Spleen (tissue), 11 donors: Measurements from ENCODE around the gene RAB11FIP4. TPM values are rescaled to one million over a fixed set of nuclear protein-coding genes. Genes with fewer than 3 reads are reported as not detected.

Experiments
- DNase-seq: peaks from one replicate; pipeline ENCODE4 v3.0.0-alpha.2; 2020
- H3K27ac ChIP-seq, 8 donors: fragments of 200-600 bp; sonication (generic) in 7 of 8; 1 replicate in 4 of 8; 2 replicates in 4 of 8; pipeline versions ENCODE4 v1.5.0 to v1.8.0; 2016 to 2021; ENCODE audit warnings: inconsistent platforms in 4 of 8, mild to moderate bottlenecking in 4 of 8, moderate library complexity in 1 of 8
- H3K27me3 ChIP-seq, 7 donors: fragments of 200-600 bp; sonication (generic) in 6 of 7; replicated peaks in 1 of 7; 1 replicate in 4 of 7; 2 replicates in 3 of 7; pipeline versions ENCODE4 v1.5.0 to v1.8.0; 2016 to 2021; ENCODE audit warnings: inconsistent platforms in 3 of 7, mild to moderate bottlenecking in 1 of 7
- H3K36me3 ChIP-seq, 6 donors: fragments of 200-600 bp; sonication (generic) in 5 of 6; 1 replicate in 4 of 6; 2 replicates in 2 of 6; pipeline versions ENCODE4 v1.5.0 to v1.8.0; 2016 to 2021; ENCODE audit warnings: inconsistent platforms in 2 of 6
- H3K4me1 ChIP-seq, 6 donors: fragments of 200-600 bp; sonication (generic) in 5 of 6; 1 replicate in 3 of 6; 2 replicates in 3 of 6; pipeline versions ENCODE4 v1.5.0 to v1.8.0; 2016 to 2021; ENCODE audit warnings: inconsistent platforms in 3 of 6
- H3K4me3 ChIP-seq, 8 donors: fragments of 200-600 bp; sonication (generic) in 7 of 8; 1 replicate in 4 of 8; 2 replicates in 4 of 8; pipeline versions ENCODE4 v1.5.0 to v1.8.0; 2016 to 2021; ENCODE audit warnings: inconsistent platforms in 4 of 8, mild to moderate bottlenecking in 4 of 8, moderate library complexity in 2 of 8
- H3K9me3 ChIP-seq, 8 donors: fragments of 200-600 bp; sonication (generic) in 7 of 8; 1 replicate in 4 of 8; 2 replicates in 4 of 8; pipeline versions ENCODE4 v1.5.0 to v1.8.0; 2016 to 2021; ENCODE audit warnings: inconsistent platforms in 4 of 8
- POLR2A ChIP-seq, 3 donors: fragments of 450-650 bp; IDR thresholded peaks; one replicate each; pipeline ENCODE4 v1.5.1; 2017; ENCODE audit warnings: antibody characterized with exemption in 3 of 3, mild to moderate bottlenecking in 1 of 3
- POLR2AphosphoS5 ChIP-seq, 3 donors: sonication (generic); formaldehyde crosslinking; IDR thresholded peaks; one replicate each; pipeline ENCODE4 v1.5.1; 2017; ENCODE audit warnings: antibody characterized with exemption in 3 of 3
- WGBS, 5 donors: extraction: QIAGEN DNeasy Blood & Tissue Kit in 3 of 5; methylation state at CpG; one replicate each; pipeline versions ENCODE4 v1.1.5 to v1.1.7; 2013 to 2018; 5-methylcytosine and 5-hydroxymethylcytosine counted together
- intact Hi-C: fragments of 100-400 bp; cut with DNase I; formaldehyde crosslinking; loops from one replicate; pipeline ENCODE4 v1.15.0; 2023; ENCODE audit warnings: low total_unique reads
- polyA plus RNA-seq, 3 donors: library from polyadenylated mRNA; stranded (reverse); fragments of 200-250 nt; gene quantifications; one replicate each; pipeline ENCODE4 v1.2.1, GENCODE V29; 2013
- total RNA-seq, 7 donors: library from RNA; depleted of rRNA in 3 of 7; stranded (reverse); fragments of >200 nt in 3 of 7; fragmentation: NEBNext Ultra II Directional in 4 of 7; extraction: Animal tissue kit (Norgen Biotek cat#: 25700) in 4 of 7; gene quantifications; one replicate each; pipeline versions ENCODE4 v1.1.0 to v1.2.1, GENCODE V29; 2016 to 2021
- TF ChIP-seq, protein P1 (sequence below), 11 experiments: fragments of 200-600 bp in 7 of 11; fragments of 450-650 bp in 4 of 11; sonication (generic) in 4 of 11; IDR thresholded peaks in 8 of 11; conservative IDR thresholded peaks in 3 of 11; 1 replicate in 7 of 11; 2 replicates in 4 of 11; pipeline versions ENCODE4 v1.4.0 to v1.8.0; 2016 to 2021; ENCODE audit warnings: antibody characterized with exemption in 11 of 11, inconsistent platforms in 4 of 11, mild to moderate bottlenecking in 1 of 11
- donor health status: healthy with polysubstance abuse.
- donor health status: DM: no; HTN: no; CAD: no; lungs with moderate emphysema.
- donor health status: DM: no; HTN: no; CAD: no.
- donor health status: Bipolar disorder and iron deficiency.
- donor health status: healthy.
- donor health status: DM: no; HTN: no; CAD: no.
- donor health status: DM: yes; HTN: yes; CAD: no.

RAB11FIP4 gene
- total and polyA plus RNA-seq, 10 donors, result 5.5 to 25.2 (median 20.9) TPM

DNA sequence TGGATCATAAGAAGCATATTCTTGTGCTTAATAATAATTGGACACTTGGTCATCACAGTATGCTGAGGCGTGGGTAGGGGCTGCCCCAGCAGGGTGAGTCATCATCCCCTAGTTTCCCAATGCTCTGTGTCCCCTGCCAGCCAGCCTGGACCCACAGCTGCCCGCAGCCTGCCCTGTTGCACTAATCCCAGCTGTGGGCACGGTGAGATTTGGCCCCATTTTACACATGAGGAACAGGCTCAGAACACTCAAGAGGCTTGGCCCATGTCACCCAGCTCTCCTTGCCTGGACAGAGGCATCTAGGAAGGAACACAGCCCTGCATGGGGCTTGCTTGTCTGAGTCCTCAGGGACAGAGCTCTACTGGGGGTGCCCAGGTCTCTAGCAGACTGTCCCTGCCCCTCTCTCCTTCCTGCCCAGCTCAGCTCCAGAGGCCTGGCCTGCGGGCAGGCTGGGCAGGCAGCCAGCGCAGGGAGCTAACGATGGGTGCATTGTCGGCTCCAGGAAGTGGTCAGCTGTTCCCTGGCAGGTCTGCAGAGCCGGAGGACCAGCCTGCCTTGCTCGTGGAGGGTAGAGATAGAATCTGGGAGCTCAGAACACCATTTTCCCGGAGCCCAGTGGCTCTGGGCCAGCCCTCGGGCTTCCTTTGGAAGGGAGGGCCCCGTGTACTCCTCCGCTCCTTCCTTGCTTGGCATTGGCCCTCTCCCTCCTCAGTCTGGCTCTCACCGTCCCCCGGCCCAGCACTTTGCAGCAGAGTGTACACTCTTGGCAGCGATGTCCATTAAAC, 189.4 kb downstream of the RAB11FIP4 start:
- DNase-seq, result peak; percentile 83
- 25 to 45% (median 33%) methylated on average over 16 of the region's 16 CpGs for WGBS, 5 donors
- Histone ChIP-seq H3K27me3 (no peaks in the 10 kb centered on the region), H3K9me3 (no peaks in the 10 kb centered on the region), H3K4me1 (peaks cover 11 to 57% (median 38%) of the 10 kb centered on the region in 6 donors), H3K27ac (peak overlapping the region; percentile 62 to 85 (median 76)), H3K36me3 (no peaks in the 10 kb centered on the region), H3K4me3 (peak overlapping the region in 1 of 8 donors; percentile 25)
- TF ChIP-seq POLR2A (IDR thresholded peaks at IDR 0.05) (no peak), POLR2AphosphoS5 (IDR thresholded peaks at IDR 0.05) (peak in 2 of 3 donors; percentile 50 to 75)
- TF ChIP-seq, protein P1, sequence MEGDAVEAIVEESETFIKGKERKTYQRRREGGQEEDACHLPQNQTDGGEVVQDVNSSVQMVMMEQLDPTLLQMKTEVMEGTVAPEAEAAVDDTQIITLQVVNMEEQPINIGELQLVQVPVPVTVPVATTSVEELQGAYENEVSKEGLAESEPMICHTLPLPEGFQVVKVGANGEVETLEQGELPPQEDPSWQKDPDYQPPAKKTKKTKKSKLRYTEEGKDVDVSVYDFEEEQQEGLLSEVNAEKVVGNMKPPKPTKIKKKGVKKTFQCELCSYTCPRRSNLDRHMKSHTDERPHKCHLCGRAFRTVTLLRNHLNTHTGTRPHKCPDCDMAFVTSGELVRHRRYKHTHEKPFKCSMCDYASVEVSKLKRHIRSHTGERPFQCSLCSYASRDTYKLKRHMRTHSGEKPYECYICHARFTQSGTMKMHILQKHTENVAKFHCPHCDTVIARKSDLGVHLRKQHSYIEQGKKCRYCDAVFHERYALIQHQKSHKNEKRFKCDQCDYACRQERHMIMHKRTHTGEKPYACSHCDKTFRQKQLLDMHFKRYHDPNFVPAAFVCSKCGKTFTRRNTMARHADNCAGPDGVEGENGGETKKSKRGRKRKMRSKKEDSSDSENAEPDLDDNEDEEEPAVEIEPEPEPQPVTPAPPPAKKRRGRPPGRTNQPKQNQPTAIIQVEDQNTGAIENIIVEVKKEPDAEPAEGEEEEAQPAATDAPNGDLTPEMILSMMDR (IDR thresholded peaks at IDR 0.05 in 8 of 11, conservative IDR thresholded peaks at IDR 0.05 in 3 of 11), result no peak
- intact Hi-C loops, result no loop called here

DNA sequence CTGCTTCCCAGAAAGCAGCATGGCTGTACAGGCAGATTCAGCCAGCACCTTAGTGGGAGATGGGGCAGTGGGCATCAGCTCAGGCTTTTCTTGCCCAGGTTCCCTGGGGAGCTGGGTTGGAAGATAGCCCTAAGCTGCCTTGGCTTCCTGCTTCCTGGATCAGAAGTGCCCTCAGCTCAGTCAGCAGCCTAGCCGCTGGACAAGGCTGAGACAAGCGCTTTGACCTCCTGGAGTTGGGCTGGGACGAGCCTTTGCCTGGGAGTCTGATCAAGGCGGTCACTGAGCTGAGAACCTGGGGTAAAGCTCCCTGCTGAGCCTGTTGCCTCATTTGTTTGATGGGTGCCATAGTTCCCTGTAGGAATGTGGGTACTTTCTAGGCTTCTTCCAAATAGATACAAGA, 190.0 kb downstream of the RAB11FIP4 start:
- DNase-seq, result no peak
- WGBS, 5 donors, result 47 to 77% (median 68%) methylated on average over 4 of the region's 4 CpGs
- no peaks in the 10 kb centered on the region for H3K27me3 ChIP-seq
- H3K36me3 ChIP-seq, result no peaks in the 10 kb centered on the region
- H3K4me3 ChIP-seq, result peak overlapping the region in 1 of 8 donors; percentile 41
- H3K9me3 ChIP-seq, result no peaks in the 10 kb centered on the region
- H3K27ac ChIP-seq, result peak overlapping the region; percentile 62 to 85 (median 76)
- peaks cover 11 to 57% (median 38%) of the 10 kb centered on the region in 6 donors for H3K4me1 ChIP-seq
- intact Hi-C loops, result no loop called here
- TF ChIP-seq POLR2A (IDR thresholded peaks at IDR 0.05), result no peak
- no peak for TF ChIP-seq POLR2AphosphoS5 (IDR thresholded peaks at IDR 0.05)
- TF ChIP-seq, protein P1 (IDR thresholded peaks at IDR 0.05 in 8 of 11, conservative IDR thresholded peaks at IDR 0.05 in 3 of 11), result no peak

DNA sequence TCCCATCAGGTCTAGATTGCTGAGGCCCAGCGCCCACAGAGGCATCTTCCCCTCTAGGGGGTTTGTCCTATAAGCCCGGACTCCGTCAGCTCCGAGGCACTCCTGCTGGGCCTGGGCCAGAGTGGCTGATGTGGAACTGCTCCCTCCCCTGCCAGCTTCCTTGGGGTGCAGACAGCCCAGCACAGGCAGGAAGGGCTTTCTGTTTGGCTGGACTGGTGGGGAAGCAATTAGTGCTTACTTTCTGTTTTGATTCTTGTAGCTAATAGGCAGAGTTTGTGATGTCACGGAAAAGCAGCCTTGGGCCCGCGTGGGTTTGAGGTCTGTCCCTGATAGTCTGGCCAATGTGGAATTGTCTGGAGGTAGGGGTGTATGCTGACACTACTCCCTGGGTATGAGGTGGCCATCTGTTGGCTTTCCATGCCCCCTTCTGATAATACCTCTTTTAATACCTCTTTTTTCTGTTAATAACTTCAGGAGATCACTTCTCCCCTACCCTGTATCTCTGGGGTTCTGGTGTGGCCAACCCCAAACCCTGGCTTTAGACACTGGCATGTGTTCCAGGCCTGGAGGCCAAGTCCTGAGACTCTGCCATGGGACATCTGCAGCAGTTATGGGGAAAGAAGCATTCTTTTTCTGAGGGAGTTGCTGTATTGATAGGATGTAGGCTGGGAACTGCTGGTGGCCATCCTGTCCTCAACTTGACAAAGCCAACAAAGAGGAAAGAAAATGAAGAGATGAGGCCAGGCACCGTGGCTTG, 190.9 kb downstream of the RAB11FIP4 start:
- peak overlapping the region in 1 of 8 donors; percentile 41 for H3K4me3 ChIP-seq
- H3K27me3 ChIP-seq, result no peaks in the 10 kb centered on the region
- no peaks in the 10 kb centered on the region for H3K9me3 ChIP-seq
- H3K27ac ChIP-seq, result peak overlapping the region; percentile 62 to 85 (median 76)
- WGBS, 5 donors, result 25 to 34% (median 29%) methylated on average over 5 to 8 of the region's 8 CpGs
- peaks cover 11 to 56% (median 38%) of the 10 kb centered on the region in 6 donors for H3K4me1 ChIP-seq
- TF ChIP-seq, protein P1 (IDR thresholded peaks at IDR 0.05 in 8 of 11, conservative IDR thresholded peaks at IDR 0.05 in 3 of 11), result peak in 1 of 11 experiments; percentile 13
- TF ChIP-seq POLR2A (IDR thresholded peaks at IDR 0.05), result no peak
- TF ChIP-seq POLR2AphosphoS5 (IDR thresholded peaks at IDR 0.05), result peak; percentile 61 to 75 (median 71)
- peak; percentile 88 for DNase-seq
- intact Hi-C loops, result no loop called here
- H3K36me3 ChIP-seq, result no peaks in the 10 kb centered on the region
